Activated naive CD8-positive, alpha-beta T cell treated with anti-CD3 and anti-CD28 coated beads, Interleukin-2, amount 10 ng/mL, durations not matched to agents 7 days and 5 days (primary cell): ENCODE results near the gene TAF4. TPM values are rescaled to one million over a fixed set of nuclear protein-coding genes. Genes with fewer than 3 reads are reported as not detected.
"Not testable (repeated sequence)": the region's sequence is repeated elsewhere in the genome, so short reads cannot be mapped to it uniquely, and the experiment has no call there.

ENCODE experiments used
- ATAC-seq: fragments of 150-1000 bp; cut with Tn5 transposase; one replicate; pipeline ENCODE4 v1.10.0; 2021; ENCODE audit warnings: low read depth, moderate library complexity
- POLR2A ChIA-PET: fragments of 350-600 bp; sonication (Branson Sonifier 250); formaldehyde crosslinking; loops from one replicate; lab custom pipeline; 2021; ENCODE audit warnings: antibody characterized with exemption; lab: Charles Lee
- DNase-seq: peaks from one replicate; pipeline ENCODE4 v3.0.0; 2021
- H3K27ac Mint-ChIP-seq: one replicate; pipeline ENCODE4 v1.8.0; 2022; ENCODE audit warnings: mild to moderate bottlenecking, mixed read lengths
- H3K27me3 Mint-ChIP-seq: one replicate; pipeline ENCODE4 v1.8.0; 2022; ENCODE audit warnings: mild to moderate bottlenecking, moderate library complexity, mixed read lengths
- H3K36me3 Mint-ChIP-seq: one replicate; pipeline ENCODE4 v1.8.0; 2021; ENCODE audit warnings: mild to moderate bottlenecking, mixed read lengths
- H3K4me1 Mint-ChIP-seq: one replicate; pipeline ENCODE4 v1.8.0; 2021; ENCODE audit warnings: mixed read lengths
- H3K4me3 Mint-ChIP-seq: one replicate; pipeline ENCODE4 v1.8.0; 2022; ENCODE audit warnings: mild to moderate bottlenecking, moderate library complexity, mixed read lengths
- H3K9me3 Mint-ChIP-seq: one replicate; pipeline ENCODE4 v1.8.0; 2021; ENCODE audit warnings: mixed read lengths
- total RNA-seq, 2 experiments: library from RNA; stranded (reverse); gene quantifications; one replicate each; pipeline ENCODE4 v1.2.3, GENCODE V29; 2021

TAF4 gene
- total RNA-seq, 2 experiments from 2014 or later = 22.6 to 23.8 TPM

- H3K27me3 Mint-ChIP-seq = no peaks in the 10 kb centered on the region
- POLR2A ChIA-PET = no interaction called here
- H3K27ac Mint-ChIP-seq = no peak overlapping the region
Observed at GRCh38 chr20:62089393-62089792, 23.7 kb upstream of the TAF4 start.

DNA sequence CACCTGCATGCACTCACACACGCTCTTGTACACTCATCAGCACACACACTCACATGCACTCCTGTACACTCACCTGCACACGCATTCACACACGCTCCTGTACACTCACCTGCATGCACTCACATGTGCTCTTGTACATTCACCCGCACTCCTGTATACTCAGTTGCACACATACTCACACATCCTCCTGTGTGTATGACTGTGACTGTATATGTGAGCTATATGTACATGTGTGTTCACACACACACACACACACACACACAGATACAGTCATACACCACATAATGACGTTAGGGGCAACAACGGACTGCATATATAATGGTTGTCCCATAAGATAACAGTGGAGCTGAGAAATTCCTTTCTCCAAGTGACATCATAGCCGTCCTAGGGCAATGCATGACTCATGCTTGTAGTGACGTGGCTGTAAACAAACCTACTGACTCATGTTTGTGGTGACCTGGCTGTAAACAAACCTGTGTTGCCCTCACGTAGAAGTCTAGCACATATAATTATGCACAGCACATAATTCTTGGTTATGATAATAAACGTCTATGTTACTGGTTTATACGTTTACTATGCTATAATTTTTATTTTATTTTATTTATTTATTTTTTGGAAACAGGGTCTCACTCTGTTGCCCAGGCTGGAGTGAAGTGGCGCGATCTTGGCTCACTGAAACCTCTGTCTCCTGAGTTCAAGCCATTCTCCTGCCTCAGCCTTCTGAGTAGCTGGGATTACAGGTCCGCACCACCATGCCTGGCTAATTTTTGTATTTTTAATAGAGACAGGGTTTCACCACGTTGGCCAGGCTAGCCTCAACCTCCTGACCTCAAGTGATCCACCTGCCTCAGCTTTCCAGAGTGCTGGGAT is 22.8 kb upstream of the TAF4 start:
- DNase-seq (no peak), ATAC-seq (no peak)
- peaks cover 2% of the 10 kb centered on the region for H3K27me3 Mint-ChIP-seq

More at GRCh38 chr20:62089393-62089792, 23.7 kb upstream of the TAF4 start:
- H3K4me1 Mint-ChIP-seq = no peaks in the 10 kb centered on the region
- peaks cover 6% of the 10 kb centered on the region for H3K9me3 Mint-ChIP-seq
- ATAC-seq (no peak), DNase-seq (no peak)
- H3K4me3 Mint-ChIP-seq = no peak overlapping the region
- H3K36me3 Mint-ChIP-seq = no peaks in the 10 kb centered on the region

GRCh38 chr20:62087632-62088031 is 22.0 kb upstream of the TAF4 start:
- peaks cover under 1% of the 10 kb centered on the region for H3K9me3 Mint-ChIP-seq
- ATAC-seq = no peak

More for the DNA sequence above, 22.8 kb upstream of the TAF4 start:
- Mint-ChIP-seq H3K4me3 (no peak overlapping the region), H3K9me3 (peaks cover 2% of the 10 kb centered on the region), H3K36me3 (no peaks in the 10 kb centered on the region), H3K27ac (no peak overlapping the region), H3K4me1 (no peaks in the 10 kb centered on the region)
- POLR2A ChIA-PET = no interaction called here

GRCh38 chr20:62087227-62087626 is 21.5 kb upstream of the TAF4 start:
- POLR2A ChIA-PET = no interaction called here
- peaks cover 5% of the 10 kb centered on the region for H3K27me3 Mint-ChIP-seq
- no peak for ATAC-seq

More at GRCh38 chr20:62087632-62088031, 22.0 kb upstream of the TAF4 start:
- no peak for DNase-seq
- peaks cover 3% of the 10 kb centered on the region for H3K27me3 Mint-ChIP-seq
- no peaks in the 10 kb centered on the region for H3K36me3 Mint-ChIP-seq
- H3K4me3 Mint-ChIP-seq = no peak overlapping the region
- POLR2A ChIA-PET = no interaction called here
- no peaks in the 10 kb centered on the region for H3K4me1 Mint-ChIP-seq
- H3K27ac Mint-ChIP-seq = no peak overlapping the region

DNA sequence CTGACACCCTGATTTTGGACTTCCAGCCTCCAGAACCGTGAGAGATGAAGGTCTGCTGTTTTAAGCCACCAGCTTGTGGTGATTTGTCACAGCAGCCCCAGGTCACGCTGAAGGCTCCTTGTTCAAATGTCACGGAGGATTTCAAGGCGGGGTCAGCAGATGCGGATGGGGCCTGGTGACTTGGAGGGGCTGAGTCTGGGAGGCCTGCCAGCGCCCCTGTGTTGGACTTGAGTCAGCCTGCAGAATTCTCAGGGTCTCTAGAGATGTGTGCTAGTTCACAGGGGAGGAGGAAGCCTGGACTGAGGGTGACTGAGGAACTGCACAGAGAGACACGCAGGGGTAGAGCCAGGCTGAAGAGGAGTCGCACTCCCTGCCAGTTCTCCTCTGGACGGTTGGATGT is 19.5 kb upstream of the TAF4 start:
- Mint-ChIP-seq H3K27ac (no peak overlapping the region), H3K27me3 (peaks cover 5% of the 10 kb centered on the region), H3K4me3 (no peak overlapping the region), H3K4me1 (no peaks in the 10 kb centered on the region), H3K9me3 (peaks cover 6% of the 10 kb centered on the region), H3K36me3 (no peaks in the 10 kb centered on the region)
- ATAC-seq (no peak), DNase-seq (no peak)
- POLR2A ChIA-PET = no interaction called here

More at GRCh38 chr20:62087227-62087626, 21.5 kb upstream of the TAF4 start:
- Mint-ChIP-seq H3K4me3 (no peak overlapping the region), H3K36me3 (no peaks in the 10 kb centered on the region), H3K9me3 (peaks cover 2% of the 10 kb centered on the region), H3K4me1 (no peaks in the 10 kb centered on the region), H3K27ac (no peak overlapping the region)
- no peak for DNase-seq

DNA sequence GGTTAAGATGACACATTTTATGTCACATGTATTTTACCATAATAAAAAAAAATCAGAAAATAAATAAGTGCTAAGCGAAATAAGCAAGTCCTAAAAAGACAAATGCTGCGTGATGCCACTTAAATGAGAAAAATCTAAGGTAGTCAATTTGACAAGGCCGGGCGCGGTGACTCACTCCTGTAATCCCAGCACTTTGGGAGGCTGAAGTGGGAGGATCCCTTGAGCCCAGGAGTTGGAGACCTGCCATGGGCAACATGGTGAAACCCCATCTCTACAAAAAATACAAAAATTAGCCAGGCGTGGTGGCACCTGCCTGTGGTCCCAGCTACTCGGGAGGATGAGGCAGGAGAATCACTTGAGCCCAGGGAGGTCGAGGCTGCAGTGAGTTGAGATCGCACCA is 18.5 kb upstream of the TAF4 start:
- H3K4me3 Mint-ChIP-seq, DNase-seq, H3K27me3 Mint-ChIP-seq, H3K9me3 Mint-ChIP-seq, POLR2A ChIA-PET, ATAC-seq, H3K4me1 Mint-ChIP-seq, H3K27ac Mint-ChIP-seq, H3K36me3 Mint-ChIP-seq: not testable (repeated sequence)

DNA sequence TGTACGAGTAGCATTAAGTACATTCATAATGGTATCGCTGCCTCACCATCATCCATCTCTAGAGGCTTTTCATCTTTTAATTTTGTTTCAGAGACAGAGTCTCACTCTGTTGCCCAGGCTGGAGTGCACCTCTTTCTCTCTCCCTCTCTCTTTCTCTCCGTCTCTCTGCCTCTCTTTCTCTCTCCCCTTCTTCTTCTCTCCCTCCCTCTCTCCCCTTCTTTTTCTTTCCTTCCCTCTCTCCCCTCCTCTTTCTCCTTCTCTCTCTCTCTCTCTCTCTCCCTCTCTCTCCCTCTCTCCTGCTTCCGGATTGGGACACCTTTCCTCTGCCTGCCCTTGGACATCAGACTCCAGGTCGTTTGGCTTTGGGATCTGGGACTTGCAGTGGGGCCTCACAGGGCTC is 17.6 kb upstream of the TAF4 start:
- peaks cover 6% of the 10 kb centered on the region for H3K9me3 Mint-ChIP-seq
- ATAC-seq (no peak), DNase-seq (no peak)
- no peak overlapping the region for H3K4me3 Mint-ChIP-seq
- no peaks in the 10 kb centered on the region for H3K4me1 Mint-ChIP-seq
- H3K36me3 Mint-ChIP-seq = no peaks in the 10 kb centered on the region
- H3K27me3 Mint-ChIP-seq = peaks cover 5% of the 10 kb centered on the region
- no peak overlapping the region for H3K27ac Mint-ChIP-seq
- POLR2A ChIA-PET = no interaction called here

GRCh38 chr20:62080249-62080990 is 14.7 kb upstream of the TAF4 start:
- ATAC-seq (no peak), DNase-seq (no peak)
- POLR2A ChIA-PET = no interaction called here
- H3K36me3 Mint-ChIP-seq = peaks cover 3% of the 10 kb centered on the region
- H3K27me3 Mint-ChIP-seq = peaks cover 5% of the 10 kb centered on the region
- no peaks in the 10 kb centered on the region for H3K4me1 Mint-ChIP-seq
- H3K4me3 Mint-ChIP-seq = no peak overlapping the region
- peaks cover 11% of the 10 kb centered on the region for H3K9me3 Mint-ChIP-seq
- no peak overlapping the region for H3K27ac Mint-ChIP-seq

DNA sequence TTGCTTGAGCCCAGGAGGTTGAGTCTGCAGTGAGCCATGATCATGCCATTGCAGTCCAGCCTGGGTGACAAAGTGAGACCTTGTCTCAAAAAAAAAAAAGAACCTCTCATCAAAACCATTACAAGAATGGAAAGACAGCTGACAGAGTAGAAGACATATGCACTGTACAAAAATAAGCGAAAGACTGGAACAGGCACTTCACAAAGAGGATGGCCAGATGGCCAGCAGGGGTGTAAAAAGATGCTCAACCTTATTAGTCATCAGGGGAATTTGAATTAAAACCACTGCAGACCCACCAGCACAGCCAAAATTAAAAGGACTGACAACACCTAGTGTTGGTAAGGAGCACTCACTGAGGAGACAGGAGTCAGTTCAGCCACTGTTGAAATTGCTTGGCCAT is 13.5 kb upstream of the TAF4 start:
- no peaks in the 10 kb centered on the region for H3K4me1 Mint-ChIP-seq
- no peak overlapping the region for H3K4me3 Mint-ChIP-seq
- peaks cover 5% of the 10 kb centered on the region for H3K36me3 Mint-ChIP-seq
- peaks cover 5% of the 10 kb centered on the region for H3K27me3 Mint-ChIP-seq
- no peak overlapping the region for H3K27ac Mint-ChIP-seq
- ATAC-seq = no peak
- POLR2A ChIA-PET = no interaction called here
- H3K9me3 Mint-ChIP-seq = peaks cover 16% of the 10 kb centered on the region
- DNase-seq = no peak

GRCh38 chr20:62073323-62073722 is 7.6 kb upstream of the TAF4 start:
- POLR2A ChIA-PET = no interaction called here

DNA sequence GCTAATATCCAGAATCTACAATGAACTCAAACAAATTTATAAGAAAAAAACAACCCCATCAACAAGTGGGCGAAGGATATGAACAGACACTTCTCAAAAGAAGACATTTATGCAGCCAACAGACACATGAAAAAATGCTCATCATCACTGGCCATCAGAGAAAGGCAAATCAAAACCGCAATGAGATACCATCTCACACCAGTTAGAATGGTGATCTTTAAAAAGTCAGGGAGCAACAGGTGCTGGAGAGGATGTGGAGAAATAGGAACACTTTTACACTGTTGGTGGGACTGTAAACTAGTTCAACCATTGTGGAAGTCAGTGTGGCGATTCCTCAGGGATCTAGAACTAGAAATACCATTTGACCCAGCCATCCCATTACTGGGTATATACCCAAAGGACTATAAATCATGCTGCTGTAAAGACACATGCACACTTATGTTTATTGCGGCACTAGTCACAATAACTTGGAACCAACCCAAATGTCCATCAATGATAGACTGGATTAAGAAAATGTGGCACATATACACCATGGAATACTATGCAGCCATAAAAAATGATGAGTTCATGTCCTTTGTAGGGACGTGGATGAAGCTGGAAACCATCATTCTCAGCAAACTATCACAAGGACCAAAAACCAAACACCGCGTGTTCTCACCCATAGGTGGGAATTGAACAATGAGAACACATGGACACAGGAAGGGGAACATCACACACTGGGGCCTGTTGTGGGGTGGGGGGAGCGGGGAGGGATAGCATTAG is 6.2 kb upstream of the TAF4 start:
- DNase-seq, POLR2A ChIA-PET, H3K27ac Mint-ChIP-seq, H3K36me3 Mint-ChIP-seq, ATAC-seq, H3K4me3 Mint-ChIP-seq, H3K27me3 Mint-ChIP-seq: not testable (repeated sequence)
- peaks cover 20% of the 10 kb centered on the region for H3K9me3 Mint-ChIP-seq
- peaks cover 13% of the 10 kb centered on the region for H3K4me1 Mint-ChIP-seq

More at GRCh38 chr20:62073323-62073722, 7.6 kb upstream of the TAF4 start:
- ATAC-seq (no peak), DNase-seq (no peak)
- Mint-ChIP-seq H3K4me1 (no peaks in the 10 kb centered on the region), H3K27ac (no peak overlapping the region), H3K4me3 (no peak overlapping the region), H3K9me3 (peaks cover 22% of the 10 kb centered on the region), H3K36me3 (peaks cover 5% of the 10 kb centered on the region), H3K27me3 (peaks cover 2% of the 10 kb centered on the region)

GRCh38 chr20:62069741-62070216 is 4.1 kb upstream of the TAF4 start:
- peaks cover 15% of the 10 kb centered on the region for H3K9me3 Mint-ChIP-seq
- H3K27me3 Mint-ChIP-seq = peaks cover 2% of the 10 kb centered on the region
- ATAC-seq (no peak), DNase-seq (no peak)
- no peak overlapping the region for H3K27ac Mint-ChIP-seq
- H3K36me3 Mint-ChIP-seq = peaks cover 1% of the 10 kb centered on the region
- H3K4me3 Mint-ChIP-seq = no peak overlapping the region
- H3K4me1 Mint-ChIP-seq = peaks cover 16% of the 10 kb centered on the region
- POLR2A ChIA-PET = no interaction called here

GRCh38 chr20:62068997-62069396 is 3.3 kb upstream of the TAF4 start:
- POLR2A ChIA-PET = interaction anchor here (4.2 to 4.8 kb wide), 2 partner anchors 52 to 74 kb away, joined by 32 to 111 read pairs; partner anchors contain the start of genes LSM14B, PSMA7 and SS18L1
- Mint-ChIP-seq H3K27me3 (peaks cover 2% of the 10 kb centered on the region), H3K9me3 (peaks cover 10% of the 10 kb centered on the region), H3K4me3 (no peak overlapping the region), H3K27ac (no peak overlapping the region), H3K36me3 (peaks cover 1% of the 10 kb centered on the region), H3K4me1 (peaks cover 16% of the 10 kb centered on the region)
- DNase-seq (no peak), ATAC-seq (no peak)
